Subcutaneous adipose tissue (tissue), 4 donors: ENCODE results near the gene HES2. TPM values are rescaled to one million over a fixed set of nuclear protein-coding genes. Genes with fewer than 3 reads are reported as not detected.

Experiments used
- CTCF ChIP-seq: fragments of 450-650 bp; IDR thresholded peaks from one replicate; pipeline ENCODE4 v1.5.1; 2016; ENCODE audit warnings: low read depth, mild to moderate bottlenecking, control low read depth, antibody characterized with exemption, moderate library complexity
- total RNA-seq, 4 donors: library from RNA; depleted of rRNA; stranded (reverse); fragments of >200 nt; gene quantifications; one replicate each; pipeline ENCODE4 v1.1.0, GENCODE V29; 2016

Gene HES2
- total RNA-seq, 4 donors from 2014 or later: under 0.01 to 0.19 (median 0.17) TPM; not detected in 1

GRCh38 chr1:6443339-6444115 is 23.8 kb upstream of the HES2 start:
- TF ChIP-seq CTCF: no peak

DNA sequence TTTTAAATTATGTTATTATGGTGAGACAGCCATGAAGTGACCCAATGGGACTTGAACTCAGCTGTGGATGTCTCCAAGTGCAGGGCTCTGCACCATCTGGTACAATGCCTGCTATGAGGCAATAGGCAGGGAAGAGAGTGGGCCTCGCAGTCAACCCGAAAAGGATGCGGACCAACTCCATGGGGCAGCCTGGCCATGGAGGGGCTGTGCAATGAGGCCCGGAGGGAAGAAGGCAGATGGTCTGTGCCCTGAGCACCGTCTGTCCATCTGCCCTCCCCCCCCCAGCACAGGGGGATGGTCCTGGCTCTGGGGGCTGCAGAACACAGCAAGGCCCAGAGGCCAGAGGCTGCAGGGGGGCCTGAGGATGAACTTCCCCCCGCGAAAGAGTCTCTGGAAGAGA is 21.9 kb upstream of the HES2 start:
- TF ChIP-seq CTCF: no peak

- no peak for TF ChIP-seq CTCF
These were observed 20.7 kb upstream of the HES2 start for GRCh38 chr1:6440198-6441126.

GRCh38 chr1:6438047-6438525 is 18.4 kb upstream of the HES2 start:
- no peak for TF ChIP-seq CTCF

DNA sequence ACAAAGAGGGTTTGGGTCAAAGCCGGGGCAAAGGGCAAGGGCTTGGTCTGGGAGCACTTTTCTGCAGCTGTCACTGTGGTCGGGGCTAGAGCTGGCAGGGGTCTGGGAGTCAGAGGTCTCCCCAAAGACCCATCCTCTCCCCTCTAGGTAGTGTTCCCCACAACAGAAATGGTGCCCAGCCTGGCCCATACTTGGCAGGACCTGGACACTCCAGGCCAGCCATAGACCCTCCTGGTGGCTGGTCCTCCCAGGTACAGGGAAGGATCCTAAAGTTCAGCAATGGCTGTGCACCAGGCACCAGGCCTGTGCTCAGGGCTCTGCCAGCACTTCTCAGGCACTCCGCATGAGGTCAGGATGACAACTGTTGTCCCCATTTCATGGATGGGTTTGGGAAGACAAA is 15.8 kb upstream of the HES2 start:
- no peak for TF ChIP-seq CTCF

DNA sequence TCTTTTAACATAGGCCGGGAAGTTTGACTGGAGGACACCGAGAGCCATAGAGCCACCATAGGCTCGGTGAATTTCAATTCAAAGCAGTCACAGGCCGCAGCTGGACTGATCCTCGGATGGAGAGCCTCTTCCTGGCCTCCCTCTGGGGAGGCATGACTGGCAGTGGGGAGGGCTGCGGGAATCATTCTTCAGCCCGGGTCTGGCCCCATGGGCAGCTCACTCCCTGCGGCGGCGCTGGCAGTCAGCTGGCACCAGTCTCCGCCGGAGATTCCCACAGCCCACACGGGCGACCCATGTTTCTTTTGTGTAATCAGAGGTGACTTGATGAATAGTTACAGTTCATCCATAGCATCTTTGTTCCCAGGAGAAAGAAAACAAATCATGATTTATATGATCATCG is 15.4 kb upstream of the HES2 start:
- TF ChIP-seq CTCF: no peak

GRCh38 chr1:6434186-6434585 is 14.5 kb upstream of the HES2 start:
- no peak for TF ChIP-seq CTCF
